Glomerular visceral epithelial cell (primary cell): ENCODE measurements around the gene MAST4.

Experiments used
- DNase-seq: peaks from one replicate; pipeline ENCODE4 v3.0.0-alpha.2; 2016; ENCODE audit errors: extremely low spot score

Gene MAST4

GRCh38 chr5:67187006-67187715, 591.0 kb downstream of the MAST4 start:
- DNase-seq: no peak

DNA sequence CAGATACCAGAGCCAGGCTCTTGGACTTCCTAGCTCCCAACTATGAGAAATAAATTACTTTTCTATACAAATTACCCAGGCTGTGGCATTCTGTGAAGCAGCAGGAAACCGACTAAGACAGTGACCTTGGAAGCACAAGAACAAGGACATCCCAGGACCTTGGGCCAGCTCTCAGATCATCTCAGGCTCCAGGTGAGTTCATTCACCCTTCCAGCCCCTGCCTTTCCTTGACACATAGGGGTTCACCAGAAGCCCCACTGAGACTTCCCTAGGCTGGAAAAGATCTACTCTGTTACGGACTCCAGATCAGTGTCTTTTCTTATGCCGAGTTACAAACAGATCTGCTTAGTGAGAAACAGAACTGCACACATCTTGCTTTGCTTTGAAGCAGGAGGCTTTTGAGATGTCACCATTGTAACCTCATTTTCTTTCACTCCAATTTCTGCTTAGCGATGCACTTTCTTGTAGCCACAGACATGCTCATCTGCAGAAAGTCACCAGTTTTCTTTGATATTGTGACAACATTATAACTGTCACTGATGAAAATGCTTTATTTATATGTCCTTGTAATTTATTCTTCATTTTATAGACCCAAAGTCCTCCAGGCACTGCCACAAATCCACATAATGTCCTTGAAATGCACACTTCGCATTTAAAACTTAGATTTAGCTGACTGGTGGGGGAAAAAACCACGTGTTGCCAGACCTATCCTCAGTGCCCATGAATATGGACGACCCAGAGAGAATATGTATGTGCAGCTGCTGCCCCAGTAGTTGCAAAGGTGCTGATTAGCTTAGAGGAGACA, 592.3 kb downstream of the MAST4 start:
- no peak for DNase-seq

DNA sequence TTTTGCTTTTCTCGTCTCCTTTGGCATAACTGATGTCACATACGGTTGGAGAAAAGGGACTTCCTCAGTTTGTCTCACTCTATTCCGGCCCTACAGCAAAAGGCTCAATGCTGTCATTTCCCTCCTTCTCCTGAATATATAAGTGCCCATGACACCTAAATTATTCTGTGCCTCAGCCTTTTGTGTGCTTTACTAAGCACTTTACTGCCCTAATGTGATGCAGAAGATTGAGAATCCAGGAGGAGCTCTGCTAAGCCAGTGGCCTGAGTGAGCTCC, 592.8 kb downstream of the MAST4 start:
- no peak for DNase-seq

- no peak for DNase-seq
Measured at GRCh38 chr5:67189931-67190330, 593.7 kb downstream of the MAST4 start.

- DNase-seq: no peak
Measured at GRCh38 chr5:67190410-67190809, 594.2 kb downstream of the MAST4 start.

DNA sequence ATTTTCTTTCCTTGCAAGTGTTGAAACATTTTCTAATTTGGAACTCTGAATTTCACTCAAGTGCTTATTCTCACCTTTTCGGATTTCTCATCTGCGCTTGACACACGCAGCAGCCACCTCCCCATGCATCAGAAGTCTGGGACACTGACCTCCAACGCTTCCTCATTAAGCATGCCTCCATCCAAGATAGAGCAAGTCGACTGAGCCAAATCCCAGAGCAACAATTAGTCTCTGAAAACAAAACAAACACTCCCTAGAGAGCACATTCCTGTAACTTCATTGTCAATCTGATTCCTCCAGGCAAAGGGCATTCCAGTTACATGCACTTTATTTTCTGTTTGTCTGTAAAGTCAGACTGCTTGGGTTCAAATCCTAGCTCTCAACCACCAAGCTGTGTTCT, 594.7 kb downstream of the MAST4 start:
- no peak for DNase-seq

- no peak for DNase-seq
Measured at GRCh38 chr5:67192719-67193438, 596.7 kb downstream of the MAST4 start.

GRCh38 chr5:67193439-67193807, 597.2 kb downstream of the MAST4 start:
- DNase-seq: no peak

DNA sequence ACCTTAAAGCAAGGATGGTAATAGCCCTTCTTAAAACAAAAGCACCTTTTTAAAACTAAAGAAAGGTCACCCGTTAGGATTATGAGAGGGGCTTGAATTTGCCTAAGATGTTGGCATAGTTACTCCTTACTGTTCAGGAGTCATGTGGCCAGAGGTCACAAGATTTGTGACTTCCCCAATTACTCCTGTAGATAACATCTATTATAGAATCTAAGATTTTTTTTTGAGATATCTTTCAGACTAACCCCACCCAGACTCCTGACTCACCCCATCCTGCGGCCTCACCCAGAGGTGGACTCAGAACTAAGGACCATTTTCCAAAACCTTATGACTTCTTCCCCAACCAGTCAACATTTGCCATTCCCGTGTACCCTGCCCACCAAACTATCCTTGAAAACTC, 598.0 kb downstream of the MAST4 start:
- no peak for DNase-seq

GRCh38 chr5:67195406-67196275, 599.4 kb downstream of the MAST4 start:
- DNase-seq: no peak

DNA sequence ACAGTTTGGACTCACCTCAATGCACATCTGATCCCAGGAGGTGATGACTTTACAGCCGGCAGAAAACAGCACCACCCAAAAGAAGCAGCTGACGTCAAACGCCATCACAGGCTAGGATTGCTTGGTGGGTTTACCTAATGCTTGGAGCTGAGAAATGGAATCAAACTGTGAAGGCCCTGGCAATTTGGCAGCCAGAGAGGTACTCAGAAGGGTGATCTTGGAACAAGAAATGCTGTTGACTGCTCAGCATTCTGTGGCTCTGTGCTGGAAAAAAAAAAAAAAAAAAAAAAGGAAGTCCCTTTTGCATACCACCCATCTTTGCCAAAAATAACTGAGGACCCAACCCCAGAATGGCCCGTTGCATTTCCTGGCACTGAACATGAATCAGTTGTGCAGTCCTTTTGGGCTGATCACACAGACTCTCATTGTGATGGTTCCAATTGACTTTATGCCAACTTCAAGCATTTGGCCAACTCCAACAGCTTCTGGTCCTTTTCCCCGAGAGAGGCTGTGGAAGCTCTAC, 600.4 kb downstream of the MAST4 start, which contains the start of gene CD180:
CD180 (minus strand) TSS at position 263 of the 523 bp plus-strand sequence; CDS start at position 105, 158 bp downstream.
- DNase-seq: no peak

- DNase-seq: no peak
Measured at GRCh38 chr5:67197536-67197935, 601.3 kb downstream of the MAST4 start.

GRCh38 chr5:67198917-67199316, 602.7 kb downstream of the MAST4 start:
- no peak for DNase-seq

GRCh38 chr5:67199859-67200258, 603.7 kb downstream of the MAST4 start:
- DNase-seq: no peak

DNA sequence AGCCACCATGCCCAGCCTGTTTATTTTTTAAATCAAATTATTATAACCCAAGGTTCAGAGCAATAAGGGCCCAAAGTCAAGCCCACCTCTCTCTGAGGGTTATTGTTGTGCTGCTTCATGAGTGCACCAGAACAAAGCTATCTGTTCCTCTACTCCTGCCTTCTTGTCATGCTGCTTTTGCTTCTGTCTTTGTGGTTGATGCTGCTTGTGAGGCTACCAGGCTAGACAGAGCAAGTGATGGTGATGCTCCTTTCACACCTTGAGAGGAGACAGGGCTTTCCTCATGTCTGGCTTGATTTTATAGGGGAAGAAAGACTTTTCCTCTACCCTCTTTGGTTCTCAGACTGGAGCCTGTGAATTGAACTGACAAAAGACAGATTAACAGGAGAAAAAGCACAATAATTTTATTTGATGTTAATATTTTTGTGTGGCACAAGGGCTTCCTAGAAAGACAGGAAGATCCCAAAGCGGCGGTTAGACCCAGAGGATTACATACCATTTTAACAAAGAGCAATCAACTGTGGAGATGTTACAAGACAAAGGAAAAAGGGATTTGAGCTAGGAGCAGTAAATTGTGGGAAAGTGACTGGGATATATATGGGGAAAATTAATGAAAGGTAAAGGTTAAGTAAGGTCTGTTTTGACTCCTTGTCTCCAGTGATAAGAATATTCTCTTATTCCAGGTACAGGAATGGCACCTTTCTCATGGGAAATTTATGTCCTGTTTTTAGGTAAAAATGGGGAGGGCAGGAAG, 604.8 kb downstream of the MAST4 start:
- no peak for DNase-seq

- DNase-seq: no peak
Measured at GRCh38 chr5:67201897-67202549, 605.8 kb downstream of the MAST4 start.

DNA sequence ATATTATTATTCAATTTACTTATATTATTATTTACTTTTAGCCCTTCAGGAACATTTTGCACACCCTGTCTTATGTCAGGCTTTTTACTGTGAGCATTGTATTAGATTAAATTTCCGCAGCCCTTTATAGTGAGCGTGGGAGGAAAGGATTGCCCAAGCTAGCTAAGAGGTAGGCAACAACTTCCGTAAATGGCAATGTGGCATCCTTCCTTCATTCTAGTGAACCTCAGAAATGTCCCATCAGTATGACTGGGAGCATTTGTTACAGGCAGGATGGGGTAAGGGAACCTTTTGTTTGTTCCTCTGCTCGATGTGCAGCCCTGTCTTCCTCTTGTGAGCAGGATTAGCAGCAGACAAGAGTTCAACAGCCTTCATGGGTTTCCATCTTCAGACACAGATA, 606.6 kb downstream of the MAST4 start:
- no peak for DNase-seq

- DNase-seq: no peak
Measured at GRCh38 chr5:67203701-67204074, 607.5 kb downstream of the MAST4 start.

DNA sequence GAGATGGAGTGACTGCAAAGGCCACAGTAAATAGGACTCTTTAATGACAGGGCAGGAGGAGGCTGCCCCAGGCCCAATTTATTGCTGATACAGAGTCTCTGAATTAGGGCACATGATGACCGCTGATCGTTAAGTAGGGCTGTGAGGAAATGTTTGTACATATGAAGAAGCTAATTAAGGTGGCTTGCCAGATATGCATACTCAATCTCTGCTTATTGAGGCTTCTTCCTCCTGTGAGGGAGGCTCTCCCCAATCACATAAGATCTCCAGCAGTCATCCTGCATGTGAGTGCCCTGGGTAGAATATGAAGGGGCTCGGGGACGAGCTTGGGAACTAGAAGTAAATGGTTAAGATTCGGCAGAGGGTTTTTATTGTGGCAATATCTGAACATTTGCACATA, 608.6 kb downstream of the MAST4 start:
- no peak for DNase-seq

- no peak for DNase-seq
Measured at GRCh38 chr5:67205981-67206380, 609.8 kb downstream of the MAST4 start.
